Tibial nerve (tissue), 4 donors: ENCODE measurements around the gene EXOC4.

Experiments
- EP300 ChIP-seq, 2 donors: sonication (generic); formaldehyde crosslinking; IDR thresholded peaks; one replicate each; pipeline ENCODE4 v1.6.1; 2017; ENCODE audit warnings: antibody characterized with exemption in 2 of 2, mild to moderate bottlenecking in 1 of 2
- POLR2A ChIP-seq, 2 donors: fragments of 450-650 bp; IDR thresholded peaks; one replicate each; pipeline ENCODE4 v1.6.1; 2017; ENCODE audit warnings: antibody characterized with exemption in 2 of 2, mild to moderate bottlenecking in 2 of 2, moderate library complexity in 2 of 2
- TF ChIP-seq, protein P1 (sequence below), 5 experiments: fragments of 200-600 bp in 3 of 5; fragments of 450-650 bp in 2 of 5; sonication (generic) in 3 of 5; IDR thresholded peaks; one replicate each; pipeline ENCODE4 v1.5.1; 2016 to 2019; ENCODE audit warnings: antibody characterized with exemption in 5 of 5, mild to moderate bottlenecking in 3 of 5, moderate library complexity in 2 of 5

DNA sequence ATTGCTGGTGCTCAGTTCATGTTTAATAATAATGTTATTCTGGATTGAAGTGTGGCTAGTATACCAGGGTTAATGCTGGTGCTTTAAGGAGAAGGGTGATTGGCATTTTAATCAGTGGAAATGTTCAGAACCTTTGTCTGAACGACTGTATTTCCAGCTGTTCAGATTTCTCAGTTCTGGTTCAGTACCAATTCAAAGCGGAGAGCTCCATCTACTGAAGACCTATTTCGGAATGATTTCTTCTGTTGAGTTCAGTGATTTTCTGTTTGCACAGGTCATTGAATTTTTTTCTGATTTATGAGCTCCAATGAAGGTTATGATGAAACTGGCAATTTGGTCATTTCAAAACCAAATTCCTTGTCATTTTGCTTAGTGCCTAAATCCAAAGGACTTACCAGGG is 160.1 kb downstream of the EXOC4 start:
- TF ChIP-seq POLR2A (IDR thresholded peaks at IDR 0.05) (no peak), EP300 (IDR thresholded peaks at IDR 0.05) (no peak)
- TF ChIP-seq, protein P1, sequence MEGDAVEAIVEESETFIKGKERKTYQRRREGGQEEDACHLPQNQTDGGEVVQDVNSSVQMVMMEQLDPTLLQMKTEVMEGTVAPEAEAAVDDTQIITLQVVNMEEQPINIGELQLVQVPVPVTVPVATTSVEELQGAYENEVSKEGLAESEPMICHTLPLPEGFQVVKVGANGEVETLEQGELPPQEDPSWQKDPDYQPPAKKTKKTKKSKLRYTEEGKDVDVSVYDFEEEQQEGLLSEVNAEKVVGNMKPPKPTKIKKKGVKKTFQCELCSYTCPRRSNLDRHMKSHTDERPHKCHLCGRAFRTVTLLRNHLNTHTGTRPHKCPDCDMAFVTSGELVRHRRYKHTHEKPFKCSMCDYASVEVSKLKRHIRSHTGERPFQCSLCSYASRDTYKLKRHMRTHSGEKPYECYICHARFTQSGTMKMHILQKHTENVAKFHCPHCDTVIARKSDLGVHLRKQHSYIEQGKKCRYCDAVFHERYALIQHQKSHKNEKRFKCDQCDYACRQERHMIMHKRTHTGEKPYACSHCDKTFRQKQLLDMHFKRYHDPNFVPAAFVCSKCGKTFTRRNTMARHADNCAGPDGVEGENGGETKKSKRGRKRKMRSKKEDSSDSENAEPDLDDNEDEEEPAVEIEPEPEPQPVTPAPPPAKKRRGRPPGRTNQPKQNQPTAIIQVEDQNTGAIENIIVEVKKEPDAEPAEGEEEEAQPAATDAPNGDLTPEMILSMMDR (IDR thresholded peaks at IDR 0.05): no peak
